Pons (tissue), 1 donor: ENCODE data around the gene TSPAN3.

ENCODE experiments used
- DNase-seq: peaks from one replicate; pipeline ENCODE4 v3.0.0-alpha.2; 2016; ENCODE audit warnings: low spot score

The TSPAN3 gene

DNA sequence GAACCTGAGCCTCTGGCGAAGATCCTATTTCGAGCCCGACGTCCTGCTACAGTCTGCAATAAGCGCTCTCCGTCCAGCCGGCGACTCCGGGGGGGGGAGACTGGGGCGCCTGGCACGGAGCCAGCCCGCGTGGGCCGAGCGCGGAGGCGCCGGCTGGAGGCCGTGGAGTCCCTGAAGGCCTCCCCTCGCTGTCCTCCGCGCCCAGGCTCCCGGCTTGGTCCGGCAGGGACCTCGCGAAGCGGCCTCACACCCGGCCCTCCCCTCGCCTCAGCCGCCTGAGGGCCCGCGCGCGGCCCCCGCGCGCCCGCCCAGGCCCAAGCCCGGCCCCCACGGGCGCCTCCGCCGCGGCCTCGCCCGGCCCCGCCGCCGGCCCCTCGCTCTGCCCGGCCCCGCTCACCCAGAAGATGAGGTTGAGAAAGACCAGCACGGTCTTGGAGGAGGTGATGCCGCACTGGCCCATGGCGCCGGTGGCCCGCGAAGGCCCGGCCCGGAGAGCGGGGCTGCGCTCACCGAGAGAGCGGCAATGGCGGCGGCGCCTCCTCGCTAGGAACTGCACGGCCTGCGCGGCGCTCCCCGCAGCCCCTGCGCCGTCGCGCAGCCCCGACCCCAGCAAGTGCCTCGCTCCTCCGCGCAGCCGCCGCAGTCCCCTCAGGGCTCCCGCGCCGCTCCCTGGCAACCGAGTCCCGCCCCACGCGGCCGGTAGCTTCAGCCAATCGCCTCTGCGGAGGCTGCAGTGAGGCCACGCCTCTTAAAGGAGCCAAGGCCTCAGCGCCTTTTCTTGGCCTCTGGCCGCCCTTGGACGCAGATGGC is at the start of gene TSPAN3:
TSS of gene TSPAN3 (minus strand) at position 615 of the 810 bp plus-strand sequence. CDS start at position 460, 155 bp downstream.
- peak; percentile 93 for DNase-seq

DNA sequence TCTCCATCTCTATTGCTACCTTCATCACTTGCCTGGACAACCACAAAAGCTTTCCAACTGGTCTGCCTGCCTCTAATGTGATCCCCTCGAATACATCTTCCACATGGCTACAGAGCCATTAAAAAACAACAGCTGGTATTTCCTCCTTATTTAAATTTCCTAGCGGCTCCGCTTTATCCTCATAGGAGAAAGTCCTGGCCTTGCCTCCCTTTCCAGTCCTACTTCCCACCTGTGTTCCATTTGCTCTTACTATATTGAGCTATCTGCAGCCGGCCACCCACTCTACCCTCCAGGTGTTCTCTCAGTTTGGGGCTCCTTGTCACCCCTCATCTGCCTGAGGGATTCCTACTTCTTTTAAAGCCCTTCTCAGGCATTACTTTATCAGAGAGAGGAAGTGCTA is 49.7 kb upstream of the TSPAN3 start:
- DNase-seq = no peak

GRCh38 chr15:77119446-77119845 is 48.5 kb upstream of the TSPAN3 start:
- no peak for DNase-seq

DNA sequence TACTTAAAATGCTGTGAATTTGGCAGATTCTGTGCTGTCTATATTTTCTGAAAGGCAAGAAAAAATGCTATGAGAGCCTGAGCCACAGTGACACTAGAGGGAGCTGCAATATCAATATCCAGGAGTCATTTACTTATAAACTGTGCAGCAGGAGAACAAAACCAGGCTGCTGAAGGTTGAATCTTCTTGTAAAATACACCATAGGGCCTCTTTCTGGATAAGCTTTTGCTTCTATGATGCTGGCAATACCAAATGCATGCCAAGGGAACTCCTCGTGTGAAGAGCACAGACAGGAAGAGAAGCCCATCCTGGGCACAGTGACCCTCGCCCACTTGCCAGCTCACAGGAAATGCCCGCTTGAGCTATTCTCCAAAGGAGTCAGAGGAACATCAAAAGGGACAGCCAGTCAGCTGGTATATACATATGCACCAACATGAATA is 48.0 kb upstream of the TSPAN3 start:
- peak; percentile 91 for DNase-seq

DNA sequence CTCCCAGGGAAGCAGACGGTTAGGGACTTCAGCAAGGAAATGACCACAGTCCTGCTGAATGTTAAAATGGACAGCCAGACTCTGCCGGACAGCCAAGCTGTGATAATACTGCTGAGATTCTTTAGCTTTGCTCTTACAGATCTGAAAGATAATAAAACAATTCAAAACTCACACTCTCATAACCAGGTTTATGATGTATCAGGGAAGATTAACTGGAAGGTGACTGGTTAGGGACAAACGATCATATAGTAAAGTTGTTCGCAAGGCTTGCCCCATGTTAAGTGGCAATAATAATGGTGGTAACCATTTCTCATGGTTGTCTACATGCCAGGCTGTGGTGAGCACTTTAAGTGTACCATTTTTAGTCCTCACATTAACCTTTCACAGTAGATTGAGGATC is 44.3 kb upstream of the TSPAN3 start:
- no peak for DNase-seq

GRCh38 chr15:77112838-77113504 is 42.1 kb upstream of the TSPAN3 start:
- DNase-seq = no peak

DNA sequence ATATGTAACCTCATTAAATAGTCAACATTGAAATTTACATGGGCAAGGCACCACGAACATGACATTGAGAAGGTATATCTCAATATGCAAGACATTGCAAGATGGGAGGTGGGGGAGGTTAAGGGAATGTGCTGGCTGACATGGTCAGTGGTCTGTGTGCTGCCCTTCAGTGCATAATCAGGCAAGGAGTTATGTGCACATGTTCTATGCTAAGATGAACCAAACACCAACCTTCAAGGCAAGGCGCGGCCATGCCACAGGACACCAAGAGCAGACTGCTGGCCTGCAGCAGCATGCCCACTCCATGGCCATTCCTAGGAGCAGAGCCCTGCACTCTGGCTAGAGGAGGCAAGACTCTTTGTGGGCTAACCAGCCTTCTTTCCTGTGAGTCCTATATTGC is 40.9 kb upstream of the TSPAN3 start:
- no peak for DNase-seq

- DNase-seq = peak; percentile 54
Observed at GRCh38 chr15:77107531-77108355, 36.8 kb upstream of the TSPAN3 start.

DNA sequence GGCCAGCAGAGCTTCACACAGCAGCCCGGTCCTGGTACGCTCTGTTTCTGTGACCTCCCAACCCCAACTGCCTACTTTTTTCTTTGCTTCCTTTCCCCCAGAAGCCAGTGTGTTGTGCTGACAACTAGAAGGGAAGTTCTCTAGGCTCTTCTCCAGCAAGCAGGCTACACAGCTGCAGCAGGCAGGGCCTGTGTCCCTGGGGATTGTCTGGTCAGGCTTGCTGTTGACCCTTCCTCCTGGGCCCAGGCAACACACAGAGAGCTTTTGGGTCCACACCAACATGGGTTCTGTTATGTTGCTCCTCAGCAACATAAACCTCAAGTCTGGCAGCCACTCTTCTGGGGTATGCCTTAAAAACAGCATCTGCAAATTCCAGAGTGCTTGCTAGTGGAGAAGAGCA is 36.2 kb upstream of the TSPAN3 start:
- DNase-seq = peak; percentile 29

- DNase-seq = no peak
Observed at GRCh38 chr15:77104155-77104554, 33.2 kb upstream of the TSPAN3 start.

DNA sequence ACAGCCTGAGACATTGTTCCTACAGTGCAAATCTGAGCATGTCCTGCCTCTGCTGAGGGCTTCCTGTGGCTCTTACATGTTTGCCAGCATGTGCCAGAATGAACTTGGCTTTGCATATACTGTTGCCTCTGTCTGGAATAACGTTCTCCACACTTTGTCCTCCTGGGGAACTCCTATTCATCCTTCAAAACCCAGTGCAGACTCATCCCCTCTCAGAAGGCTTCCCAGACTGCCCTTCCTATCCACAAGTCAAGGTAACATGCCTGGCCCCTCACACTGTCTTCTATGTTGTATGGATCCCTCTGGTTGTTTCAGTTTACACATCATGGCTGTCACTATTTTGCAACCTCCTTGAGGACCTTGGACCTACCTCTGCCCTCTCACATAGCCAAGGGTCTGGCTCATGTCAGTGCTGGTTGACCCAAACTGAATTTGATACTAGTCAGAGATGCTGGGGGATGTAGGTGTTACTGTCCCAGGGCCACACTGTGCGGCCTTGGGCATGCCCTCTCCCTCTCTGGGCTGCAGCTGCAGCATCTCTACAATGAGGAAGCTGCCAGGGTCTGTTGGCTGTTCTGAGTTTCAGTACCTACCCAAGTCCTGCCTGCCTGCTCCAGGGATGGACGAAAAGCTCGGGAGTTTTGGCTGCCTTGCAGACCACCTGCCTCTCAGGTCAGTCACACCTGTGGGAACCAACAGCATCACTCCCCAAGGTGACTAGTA is 29.0 kb upstream of the TSPAN3 start:
- DNase-seq = no peak

GRCh38 chr15:77098572-77098971 is 27.7 kb upstream of the TSPAN3 start:
- no peak for DNase-seq

DNA sequence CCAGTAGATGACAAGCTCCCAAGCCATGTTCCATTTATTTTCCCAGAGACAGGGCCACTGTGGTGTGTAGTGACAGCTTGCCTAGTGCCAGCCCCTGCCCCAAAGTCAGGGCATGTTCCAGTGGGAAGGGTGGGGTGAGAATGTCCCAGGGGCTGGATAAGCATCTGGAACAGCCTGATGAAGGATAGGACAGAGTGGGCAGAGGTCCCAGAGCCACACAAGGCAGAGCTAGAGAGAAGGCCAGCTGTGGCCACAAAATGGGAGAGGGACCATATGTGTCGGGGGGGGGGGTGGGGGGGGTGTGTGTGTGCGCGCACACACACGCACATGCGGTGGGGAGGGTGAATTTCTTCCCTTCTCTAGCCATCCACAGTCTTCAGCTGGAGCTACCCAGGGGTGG is 27.0 kb upstream of the TSPAN3 start:
- no peak for DNase-seq

DNA sequence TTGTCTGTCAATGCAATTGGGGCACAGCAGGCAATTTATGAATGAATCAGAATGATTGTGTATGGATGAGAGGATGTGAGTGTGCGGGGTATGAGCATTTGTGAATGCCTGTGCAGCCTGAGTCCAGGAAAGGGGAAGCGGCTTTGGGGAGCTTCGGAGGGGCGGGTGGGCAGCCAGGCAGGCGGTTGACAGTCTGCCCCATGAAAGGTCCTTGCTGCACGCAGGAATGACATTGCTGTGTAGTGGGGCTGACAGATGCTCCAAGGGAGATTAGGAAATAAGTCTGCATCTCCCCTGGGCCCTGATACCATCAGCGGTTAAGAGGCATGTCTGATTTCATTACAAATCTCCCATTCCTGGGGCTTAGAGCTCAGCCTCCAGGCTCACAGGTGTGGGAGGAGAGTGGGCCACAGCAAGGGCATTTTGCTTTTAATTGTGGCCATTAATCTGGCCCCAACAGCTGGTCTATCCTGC is 26.4 kb upstream of the TSPAN3 start:
- no peak for DNase-seq

DNA sequence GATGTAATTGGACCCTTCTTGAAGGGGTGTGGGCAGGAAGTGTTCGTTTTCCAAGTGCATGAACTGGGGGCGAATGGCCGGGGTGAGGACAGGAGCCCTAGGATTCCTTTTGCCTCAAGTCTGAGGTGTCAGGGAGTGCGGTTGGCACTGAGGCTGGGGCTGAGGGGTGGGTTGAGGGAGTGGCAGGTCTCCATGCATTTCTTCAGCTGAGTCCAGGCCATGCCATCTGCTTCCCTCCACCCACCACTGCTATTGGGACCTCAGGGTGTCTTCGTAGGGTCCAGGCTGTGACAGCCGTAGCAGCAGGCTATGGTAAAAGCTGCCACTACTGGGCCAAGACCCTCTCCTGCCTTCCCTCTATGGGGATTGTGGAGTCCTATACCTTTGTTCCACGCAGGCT is 25.6 kb upstream of the TSPAN3 start:
- no peak for DNase-seq

GRCh38 chr15:77096138-77096537 is 25.2 kb upstream of the TSPAN3 start:
- DNase-seq = no peak

DNA sequence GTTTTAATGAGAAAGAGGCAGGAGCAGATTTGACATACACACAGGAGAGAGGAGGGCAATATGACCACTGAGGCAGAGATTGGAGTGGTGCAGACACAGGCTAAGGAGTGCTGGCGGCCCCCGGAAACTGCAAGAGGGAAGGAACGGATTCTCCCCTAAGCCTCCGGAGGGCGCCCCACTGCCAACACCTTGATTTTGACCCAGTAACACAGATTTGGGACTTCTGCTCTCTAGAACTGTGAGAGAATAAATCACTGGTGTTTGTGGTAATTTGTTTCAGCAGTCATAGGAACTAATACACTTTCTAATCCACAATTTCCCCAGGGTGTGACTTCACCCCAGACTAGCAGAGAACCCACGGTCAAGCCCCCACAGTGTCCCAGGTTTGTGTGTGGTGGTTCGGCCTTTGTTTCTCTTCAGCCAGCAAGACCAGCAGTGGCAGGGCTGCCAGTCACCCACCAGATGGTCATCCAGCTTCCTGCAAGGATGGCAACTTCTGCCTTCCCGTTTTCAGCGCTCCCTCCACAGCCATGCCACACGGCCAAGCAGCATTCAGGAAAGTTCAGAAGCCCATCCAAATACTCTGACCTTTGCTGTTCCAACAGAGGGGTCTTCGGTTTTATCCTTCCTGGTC is 23.6 kb upstream of the TSPAN3 start:
- no peak for DNase-seq

- DNase-seq = no peak
Observed at GRCh38 chr15:77093436-77093835, 22.5 kb upstream of the TSPAN3 start.

GRCh38 chr15:77091097-77091496 is 20.2 kb upstream of the TSPAN3 start:
- DNase-seq = no peak

GRCh38 chr15:77087213-77087612 is 16.3 kb upstream of the TSPAN3 start:
- no peak for DNase-seq

DNA sequence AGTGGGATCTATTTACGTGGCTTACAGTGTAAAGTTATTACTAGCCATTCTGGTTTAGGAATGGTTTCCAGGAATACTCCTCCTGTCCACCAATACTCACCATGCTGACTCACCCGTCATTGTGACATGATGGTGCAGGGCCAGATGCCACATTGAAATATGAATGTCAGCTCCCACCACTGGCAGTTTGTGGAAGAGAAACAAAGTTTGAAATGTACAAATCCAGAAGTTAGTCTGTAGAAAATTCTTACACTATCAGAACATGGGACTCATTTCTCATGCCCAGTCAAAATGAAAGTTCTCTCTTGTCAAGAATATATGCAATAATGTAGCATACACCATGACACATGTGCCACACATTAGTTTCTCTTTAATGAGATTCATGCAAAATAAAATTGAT is 14.4 kb upstream of the TSPAN3 start:
- no peak for DNase-seq
